Subcutaneous abdominal adipose tissue (tissue), 5 donors: ENCODE measurements around the gene YARS1.

Experiments
- H3K27ac ChIP-seq: one replicate; pipeline ENCODE4 v1.7.0; 2013; ENCODE audit warnings: low read depth, mild to moderate bottlenecking, inconsistent platforms, low read length, moderate library complexity
- H3K27me3 ChIP-seq, 5 donors: one replicate each; pipeline ENCODE4 v1.7.0; 2013; ENCODE audit warnings: low read length in 5 of 5, inconsistent platforms in 1 of 5; ENCODE audit not compliant: control insufficient read depth in 5 of 5, insufficient read depth in 4 of 5
- H3K36me3 ChIP-seq, 5 donors: one replicate each; pipeline ENCODE4 v1.7.0; 2013; ENCODE audit warnings: low read length in 5 of 5; ENCODE audit not compliant: control insufficient read depth in 5 of 5, insufficient read depth in 5 of 5
- H3K4me1 ChIP-seq, 5 donors: one replicate each; pipeline ENCODE4 v1.7.0; 2013; ENCODE audit warnings: low read length in 5 of 5, mild to moderate bottlenecking in 3 of 5, moderate library complexity in 1 of 5; ENCODE audit not compliant: control insufficient read depth in 5 of 5, insufficient read depth in 5 of 5
- H3K4me3 ChIP-seq, 5 donors: one replicate each; pipeline ENCODE4 v1.7.0; 2013; ENCODE audit warnings: low read length in 5 of 5, low read depth in 1 of 5
- H3K9ac ChIP-seq, 5 donors: one replicate each; pipeline ENCODE4 v1.7.0; 2013; ENCODE audit warnings: low read length in 5 of 5, mild to moderate bottlenecking in 4 of 5, moderate library complexity in 3 of 5
- H3K9me3 ChIP-seq, 5 donors: one replicate each; pipeline ENCODE4 v1.7.0; 2013; ENCODE audit warnings: low read length in 5 of 5; ENCODE audit not compliant: control insufficient read depth in 5 of 5
- donor health status: healthy.
- donor health status: healthy.
- donor health status: healthy.
- donor health status: healthy.
- donor health status: healthy.

The YARS1 gene

GRCh38 chr1:32783851-32784250, 33.3 kb downstream of the YARS1 start:
- Histone ChIP-seq H3K27me3 (no peaks in the 10 kb centered on the region), H3K9me3 (no peaks in the 10 kb centered on the region), H3K4me3 (no peak overlapping the region), H3K9ac (no peak overlapping the region), H3K36me3 (peaks cover 27 to 82% (median 66%) of the 10 kb centered on the region in 5 donors), H3K4me1 (peaks cover 0 to 3% (median 0%) of the 10 kb centered on the region in 5 donors), H3K27ac (no peak overlapping the region)

- Histone ChIP-seq H3K36me3 (peaks cover 30 to 85% (median 69%) of the 10 kb centered on the region in 5 donors), H3K4me1 (peaks cover 0 to 3% (median 0%) of the 10 kb centered on the region in 5 donors), H3K9ac (no peak overlapping the region), H3K4me3 (no peak overlapping the region), H3K27ac (no peak overlapping the region), H3K27me3 (no peaks in the 10 kb centered on the region), H3K9me3 (no peaks in the 10 kb centered on the region)
Measured at GRCh38 chr1:32782086-32782485, 35.1 kb downstream of the YARS1 start.

- Histone ChIP-seq H3K9ac (no peak overlapping the region), H3K27ac (no peak overlapping the region), H3K4me1 (no peaks in the 10 kb centered on the region), H3K4me3 (no peak overlapping the region), H3K27me3 (no peaks in the 10 kb centered on the region), H3K9me3 (no peaks in the 10 kb centered on the region), H3K36me3 (peaks cover 21 to 80% (median 64%) of the 10 kb centered on the region in 5 donors)
Measured at GRCh38 chr1:32780628-32781234, 36.4 kb downstream of the YARS1 start.

GRCh38 chr1:32780005-32780404, 37.2 kb downstream of the YARS1 start:
- Histone ChIP-seq H3K9ac (no peak overlapping the region), H3K36me3 (peaks cover 21 to 86% (median 70%) of the 10 kb centered on the region in 5 donors), H3K9me3 (no peaks in the 10 kb centered on the region), H3K27ac (no peak overlapping the region), H3K27me3 (no peaks in the 10 kb centered on the region), H3K4me3 (no peak overlapping the region), H3K4me1 (peaks cover 0 to 3% (median 0%) of the 10 kb centered on the region in 5 donors)

- peaks cover 0 to 3% (median 0%) of the 10 kb centered on the region in 5 donors for H3K4me1 ChIP-seq
- H3K27ac ChIP-seq, result no peak overlapping the region
- no peaks in the 10 kb centered on the region for H3K27me3 ChIP-seq
- H3K36me3 ChIP-seq, result peaks cover 14 to 85% (median 71%) of the 10 kb centered on the region in 5 donors
- H3K4me3 ChIP-seq, result no peak overlapping the region
- H3K9ac ChIP-seq, result no peak overlapping the region
- no peaks in the 10 kb centered on the region for H3K9me3 ChIP-seq
Measured at GRCh38 chr1:32779242-32779641, 37.9 kb downstream of the YARS1 start.

GRCh38 chr1:32775640-32776337, 41.4 kb downstream of the YARS1 start:
- H3K4me3 ChIP-seq, result no peak overlapping the region

GRCh38 chr1:32774950-32775634, 42.1 kb downstream of the YARS1 start:
- peaks cover 0 to 6% (median 0%) of the 10 kb centered on the region in 5 donors for H3K4me1 ChIP-seq

More at GRCh38 chr1:32775640-32776337, 41.4 kb downstream of the YARS1 start:
- no peaks in the 10 kb centered on the region for H3K9me3 ChIP-seq
- H3K4me1 ChIP-seq, result peaks cover 0 to 6% (median 0%) of the 10 kb centered on the region in 5 donors
- no peak overlapping the region for H3K9ac ChIP-seq
- H3K27ac ChIP-seq, result no peak overlapping the region
- H3K36me3 ChIP-seq, result peaks cover 9 to 64% (median 54%) of the 10 kb centered on the region in 5 donors
- no peaks in the 10 kb centered on the region for H3K27me3 ChIP-seq

GRCh38 chr1:32774464-32774808, 42.7 kb downstream of the YARS1 start:
- Histone ChIP-seq H3K27me3 (no peaks in the 10 kb centered on the region), H3K9ac (no peak overlapping the region), H3K4me1 (peaks cover 0 to 6% (median under 1%) of the 10 kb centered on the region in 5 donors), H3K27ac (no peak overlapping the region), H3K36me3 (peaks cover 3 to 59% (median 49%) of the 10 kb centered on the region in 5 donors), H3K4me3 (no peak overlapping the region), H3K9me3 (no peaks in the 10 kb centered on the region)

More at GRCh38 chr1:32774950-32775634, 42.1 kb downstream of the YARS1 start:
- Histone ChIP-seq H3K9me3 (no peaks in the 10 kb centered on the region), H3K36me3 (peaks cover 6 to 62% (median 51%) of the 10 kb centered on the region in 5 donors), H3K27me3 (no peaks in the 10 kb centered on the region), H3K27ac (no peak overlapping the region), H3K4me3 (no peak overlapping the region), H3K9ac (no peak overlapping the region)

GRCh38 chr1:32773764-32774463, 43.2 kb downstream of the YARS1 start:
- Histone ChIP-seq H3K36me3 (peaks cover 3 to 54% (median 43%) of the 10 kb centered on the region in 5 donors), H3K9ac (no peak overlapping the region), H3K4me1 (peaks cover 0 to 6% (median 4%) of the 10 kb centered on the region in 5 donors), H3K4me3 (no peak overlapping the region), H3K9me3 (no peaks in the 10 kb centered on the region), H3K27me3 (no peaks in the 10 kb centered on the region), H3K27ac (no peak overlapping the region)
